Sigmoid colon (tissue), 7 donors: ENCODE measurements around the gene ATG9B. TPM values are rescaled to one million over a fixed set of nuclear protein-coding genes. Genes with fewer than 3 reads are reported as not detected.

ENCODE experiments used
- DNase-seq: peaks from one replicate; pipeline ENCODE4 v3.0.0-alpha.2; 2019
- H3K27ac ChIP-seq, 4 donors: fragments of 200-600 bp; sonication (generic); one replicate each; pipeline ENCODE4 v1.5.1; 2016 to 2019; ENCODE audit warnings: mild to moderate bottlenecking in 1 of 4
- H3K27me3 ChIP-seq, 3 donors: fragments of 200-600 bp; sonication (generic); one replicate each; pipeline ENCODE4 v1.5.1; 2019; ENCODE audit warnings: mild to moderate bottlenecking in 1 of 3
- H3K36me3 ChIP-seq, 4 donors: fragments of 200-600 bp; sonication (generic); one replicate each; pipeline ENCODE4 v1.5.1; 2016 to 2019
- H3K4me1 ChIP-seq, 4 donors: fragments of 200-600 bp; sonication (generic); one replicate each; pipeline ENCODE4 v1.5.1; 2017 to 2019
- H3K4me3 ChIP-seq, 4 donors: fragments of 200-600 bp; sonication (generic); one replicate each; pipeline ENCODE4 v1.5.1; 2017 to 2019; ENCODE audit warnings: mild to moderate bottlenecking in 2 of 4, moderate library complexity in 1 of 4
- H3K9me3 ChIP-seq, 4 donors: fragments of 200-600 bp in 3 of 4; sonication (generic) in 3 of 4; one replicate each; pipeline versions ENCODE4 v1.5.1 to v1.6.1; 2013 to 2019
- CTCF ChIP-seq, 4 experiments: fragments of 450-650 bp in 3 of 4; fragments of 200-600 bp in 1 of 4; IDR thresholded peaks; one replicate each; pipeline ENCODE4 v1.5.1; 2016 to 2019; ENCODE audit warnings: antibody characterized with exemption in 4 of 4, mild to moderate bottlenecking in 3 of 4, moderate library complexity in 2 of 4
- EP300 ChIP-seq, 4 donors: sonication (generic); formaldehyde crosslinking; IDR thresholded peaks; one replicate each; pipeline ENCODE4 v1.6.1; 2017; ENCODE audit warnings: antibody characterized with exemption in 4 of 4
- POLR2A ChIP-seq, 2 donors: fragments of 450-650 bp; IDR thresholded peaks; one replicate each; pipeline ENCODE4 v1.6.1; 2016; ENCODE audit warnings: antibody characterized with exemption in 2 of 2, mild to moderate bottlenecking in 2 of 2, moderate library complexity in 2 of 2
- POLR2AphosphoS5 ChIP-seq, 4 donors: sonication (generic); formaldehyde crosslinking; IDR thresholded peaks; one replicate each; pipeline ENCODE4 v1.6.1; 2017; ENCODE audit warnings: antibody characterized with exemption in 4 of 4
- WGBS, 2 donors: extraction: QIAGEN DNeasy Blood & Tissue Kit; methylation state at CpG; one replicate each; pipeline ENCODE4 v1.1.7; 2013; 5-methylcytosine and 5-hydroxymethylcytosine counted together
- intact Hi-C: fragments of 100-400 bp; cut with DNase I; formaldehyde crosslinking; loops from one replicate; pipeline ENCODE4 v1.15.1; 2023
- polyA plus RNA-seq, 3 donors: library from polyadenylated mRNA; stranded (reverse); fragments of 200-250 nt; gene quantifications; one replicate each; pipeline ENCODE4 v1.2.3, GENCODE V29; 2013
- total RNA-seq, 4 donors: library from RNA; depleted of rRNA; stranded (reverse); fragments of >200 nt; gene quantifications; one replicate each; pipeline ENCODE4 v1.1.0, GENCODE V29; 2016
- donor health status: healthy with polysubstance abuse.
- donor health status: Bipolar disorder and iron deficiency.
- donor health status: healthy.

The ATG9B gene
- total RNA-seq (not detected), polyA plus RNA-seq (1 to 10 TPM in 2 of 3 donors, not detected in 1; 1.2 to 1.6 TPM)

GRCh38 chr7:151024435-151025056, at the start of gene ATG9B:
Gene ATG9B (minus strand): TSS chr7:151024494. CDS start chr7:151024423, 71 bp downstream.
- Histone ChIP-seq H3K27me3 (peaks cover 0 to 15% (median 0%) of the 10 kb centered on the region in 3 donors), H3K4me3 (no peak within 1 kb of the TSS), H3K4me1 (peaks cover 0 to 15% (median 10%) of the 10 kb centered on the region in 4 donors), H3K27ac (no peak within 1 kb of the TSS), H3K36me3 (no peaks in the 10 kb centered on the region), H3K9me3 (no peaks in the 10 kb centered on the region)
- 78 to 85% methylated on average over 4 of the region's 4 CpGs for WGBS, 2 donors
- intact Hi-C loops, result loop anchor here (5.0 kb wide), 1 partner anchor 57 kb away; no protein-coding TSS in a partner anchor
- no peak for DNase-seq
- TF ChIP-seq POLR2AphosphoS5 (IDR thresholded peaks at IDR 0.05), result no peak
- TF ChIP-seq POLR2A (IDR thresholded peaks at IDR 0.05), result no peak
- no peak for TF ChIP-seq EP300 (IDR thresholded peaks at IDR 0.05)
- TF ChIP-seq CTCF (IDR thresholded peaks at IDR 0.05), result no peak

GRCh38 chr7:151073990-151074389, 49.7 kb upstream of the ATG9B start:
- H3K9me3 ChIP-seq, result no peaks in the 10 kb centered on the region
- TF ChIP-seq POLR2AphosphoS5 (IDR thresholded peaks at IDR 0.05), result no peak
- no peak for TF ChIP-seq POLR2A (IDR thresholded peaks at IDR 0.05)
- no peak for TF ChIP-seq EP300 (IDR thresholded peaks at IDR 0.05)
- no peak for TF ChIP-seq CTCF (IDR thresholded peaks at IDR 0.05)
- no peak for DNase-seq
- H3K27ac ChIP-seq, result no peak overlapping the region
- H3K36me3 ChIP-seq, result peaks cover 44 to 85% (median 63%) of the 10 kb centered on the region in 4 donors
- intact Hi-C loops, result no loop called here
- H3K4me3 ChIP-seq, result no peak overlapping the region
- WGBS, 2 donors, result 92 to 94% methylated on average over 17 of the region's 17 CpGs
- H3K4me1 ChIP-seq, result peaks cover 0 to 22% (median 17%) of the 10 kb centered on the region in 4 donors
- H3K27me3 ChIP-seq, result no peaks in the 10 kb centered on the region

GRCh38 chr7:151071032-151071866, 47.0 kb upstream of the ATG9B start:
- no peaks in the 10 kb centered on the region for H3K27me3 ChIP-seq
- H3K27ac ChIP-seq, result no peak overlapping the region
- H3K4me3 ChIP-seq, result no peak overlapping the region
- TF ChIP-seq EP300 (IDR thresholded peaks at IDR 0.05), result no peak
- intact Hi-C loops, result no loop called here
- H3K36me3 ChIP-seq, result peaks cover 58 to 100% (median 87%) of the 10 kb centered on the region in 4 donors
- WGBS, 2 donors, result 93 to 94% methylated on average over 39 of the region's 39 CpGs
- no peaks in the 10 kb centered on the region for H3K9me3 ChIP-seq
- no peaks in the 10 kb centered on the region for H3K4me1 ChIP-seq
- DNase-seq, result no peak

- 92 to 95% methylated on average over 15 of the region's 15 CpGs for WGBS, 2 donors
These were observed 46.3 kb upstream of the ATG9B start for GRCh38 chr7:151070574-151070960.

GRCh38 chr7:151069841-151070573, 45.7 kb upstream of the ATG9B start:
- Histone ChIP-seq H3K27me3 (no peaks in the 10 kb centered on the region), H3K9me3 (no peaks in the 10 kb centered on the region), H3K27ac (no peak overlapping the region), H3K4me1 (no peaks in the 10 kb centered on the region), H3K4me3 (no peak overlapping the region), H3K36me3 (peaks cover 50 to 100% (median 86%) of the 10 kb centered on the region in 4 donors)
- TF ChIP-seq POLR2A (IDR thresholded peaks at IDR 0.05) (no peak), POLR2AphosphoS5 (IDR thresholded peaks at IDR 0.05) (no peak), CTCF (IDR thresholded peaks at IDR 0.05) (no peak), EP300 (IDR thresholded peaks at IDR 0.05) (no peak)
- intact Hi-C loops, result no loop called here
- no peak for DNase-seq
- 91 to 93% methylated on average over 17 of the region's 17 CpGs for WGBS, 2 donors

More at GRCh38 chr7:151070574-151070960, 46.3 kb upstream of the ATG9B start:
- Histone ChIP-seq H3K4me3 (no peak overlapping the region), H3K36me3 (peaks cover 55 to 100% (median 88%) of the 10 kb centered on the region in 4 donors), H3K4me1 (no peaks in the 10 kb centered on the region), H3K27ac (no peak overlapping the region), H3K9me3 (no peaks in the 10 kb centered on the region), H3K27me3 (no peaks in the 10 kb centered on the region)
- DNase-seq, result no peak
- intact Hi-C loops, result no loop called here
- TF ChIP-seq EP300 (IDR thresholded peaks at IDR 0.05) (no peak), POLR2AphosphoS5 (IDR thresholded peaks at IDR 0.05) (no peak)
